Suprapubic skin (tissue), 3 donors: ENCODE measurements around the gene MICAL2.

ENCODE experiments used
- CTCF ChIP-seq, 2 donors: fragments of 200-600 bp in 1 of 2; fragments of 450-650 bp in 1 of 2; sonication (generic) in 1 of 2; IDR thresholded peaks; one replicate each; pipeline ENCODE4 v1.5.1; 2016 to 2019; ENCODE audit warnings: antibody characterized with exemption in 2 of 2, mild to moderate bottlenecking in 1 of 2, moderate library complexity in 1 of 2
- POLR2A ChIP-seq, 2 donors: fragments of 450-650 bp; IDR thresholded peaks; one replicate each; pipeline ENCODE4 v1.6.1; 2017; ENCODE audit warnings: antibody characterized with exemption in 2 of 2, mild to moderate bottlenecking in 2 of 2, moderate library complexity in 2 of 2

GRCh38 chr11:12284316-12285050 lies 174.1 kb downstream of the MICAL2 start:
- TF ChIP-seq CTCF (IDR thresholded peaks at IDR 0.05) = no peak
- TF ChIP-seq POLR2A (IDR thresholded peaks at IDR 0.05) = no peak
